Measurements from ENCODE around the gene MVP. TPM values are rescaled to one million over a fixed set of nuclear protein-coding genes. Genes with fewer than 3 reads are reported as not detected.

MVP gene
- total RNA-seq, 4 donors from 2014 or later = 40.3 to 77.5 (median 47.6) TPM

DNA sequence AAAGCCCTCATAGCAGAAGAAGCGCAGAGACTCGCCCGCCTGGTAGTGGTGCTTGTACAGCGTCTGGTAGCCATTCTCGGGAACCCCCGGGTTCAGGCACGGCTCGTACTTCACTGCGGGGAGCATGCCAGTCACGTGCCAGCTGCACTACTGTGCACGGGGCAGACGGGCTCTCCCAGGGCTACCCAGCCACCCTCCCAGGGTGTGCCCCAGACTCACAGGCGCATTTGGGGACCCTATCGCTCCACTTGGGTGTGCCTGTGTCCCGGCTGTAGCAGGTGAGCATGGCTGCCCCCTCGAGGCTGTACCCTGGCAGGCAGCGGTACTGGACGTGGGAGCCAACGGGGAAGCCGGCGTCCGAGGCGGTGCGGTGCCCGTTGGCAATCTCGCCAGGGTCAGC, 53.1 kb downstream of the MVP start:
- ATAC-seq (no peak), DNase-seq (no peak)
- in situ Hi-C loops (cut with MboI; ENCODE audit: low sequenced_read_pairs in 4 of 4) (no loop called here), intact Hi-C loops (cut with DNase I; ENCODE audit: low total_unique reads) (no loop called here)
- Histone ChIP-seq H3K36me3 (no peaks in the 10 kb centered on the region), H3K4me1 (no peaks in the 10 kb centered on the region), H3K9me3 (no peaks in the 10 kb centered on the region), H3K27me3 (peaks cover 25 to 30% (median 30%) of the 10 kb centered on the region in 3 donors), H3K27ac (no peak overlapping the region), H3K4me3 (no peak overlapping the region)
- no peak for TF ChIP-seq POLR2A (IDR thresholded peaks at IDR 0.05)
- TF ChIP-seq, protein P1, sequence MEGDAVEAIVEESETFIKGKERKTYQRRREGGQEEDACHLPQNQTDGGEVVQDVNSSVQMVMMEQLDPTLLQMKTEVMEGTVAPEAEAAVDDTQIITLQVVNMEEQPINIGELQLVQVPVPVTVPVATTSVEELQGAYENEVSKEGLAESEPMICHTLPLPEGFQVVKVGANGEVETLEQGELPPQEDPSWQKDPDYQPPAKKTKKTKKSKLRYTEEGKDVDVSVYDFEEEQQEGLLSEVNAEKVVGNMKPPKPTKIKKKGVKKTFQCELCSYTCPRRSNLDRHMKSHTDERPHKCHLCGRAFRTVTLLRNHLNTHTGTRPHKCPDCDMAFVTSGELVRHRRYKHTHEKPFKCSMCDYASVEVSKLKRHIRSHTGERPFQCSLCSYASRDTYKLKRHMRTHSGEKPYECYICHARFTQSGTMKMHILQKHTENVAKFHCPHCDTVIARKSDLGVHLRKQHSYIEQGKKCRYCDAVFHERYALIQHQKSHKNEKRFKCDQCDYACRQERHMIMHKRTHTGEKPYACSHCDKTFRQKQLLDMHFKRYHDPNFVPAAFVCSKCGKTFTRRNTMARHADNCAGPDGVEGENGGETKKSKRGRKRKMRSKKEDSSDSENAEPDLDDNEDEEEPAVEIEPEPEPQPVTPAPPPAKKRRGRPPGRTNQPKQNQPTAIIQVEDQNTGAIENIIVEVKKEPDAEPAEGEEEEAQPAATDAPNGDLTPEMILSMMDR (IDR thresholded peaks at IDR 0.05 in 4 of 5, conservative IDR thresholded peaks at IDR 0.05 in 1 of 5) = no peak

DNA sequence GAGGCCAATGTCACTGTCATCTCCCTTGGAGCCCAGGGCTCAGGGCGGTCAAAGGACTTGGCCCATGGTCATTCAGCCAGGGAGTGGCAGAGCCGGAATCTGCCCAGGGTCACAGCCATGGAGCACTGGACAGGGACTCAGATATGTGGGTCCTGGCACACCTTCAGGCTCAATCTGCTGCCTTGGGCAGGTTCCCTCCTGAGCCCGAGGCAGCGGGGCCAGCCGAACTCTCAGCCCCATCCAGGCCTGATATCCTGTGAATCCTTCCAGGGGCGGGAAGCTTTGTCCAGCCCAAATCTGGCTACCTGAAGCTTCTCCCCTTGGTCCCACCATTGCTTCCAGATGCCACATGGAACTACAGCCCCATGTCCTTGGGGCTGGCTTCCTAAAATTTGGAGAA, 54.9 kb downstream of the MVP start:
- Histone ChIP-seq H3K4me3 (no peak overlapping the region), H3K4me1 (no peaks in the 10 kb centered on the region), H3K9me3 (no peaks in the 10 kb centered on the region), H3K36me3 (no peaks in the 10 kb centered on the region), H3K27ac (no peak overlapping the region), H3K27me3 (peaks cover 30 to 47% (median 39%) of the 10 kb centered on the region in 3 donors)
- TF ChIP-seq POLR2A (IDR thresholded peaks at IDR 0.05) = no peak
- TF ChIP-seq, protein P1 (IDR thresholded peaks at IDR 0.05 in 4 of 5, conservative IDR thresholded peaks at IDR 0.05 in 1 of 5) = no peak
- ATAC-seq (no peak), DNase-seq (no peak)
- in situ Hi-C loops (cut with MboI; ENCODE audit: low sequenced_read_pairs in 4 of 4) (no loop called here), intact Hi-C loops (cut with DNase I; ENCODE audit: low total_unique reads) (no loop called here)

DNA sequence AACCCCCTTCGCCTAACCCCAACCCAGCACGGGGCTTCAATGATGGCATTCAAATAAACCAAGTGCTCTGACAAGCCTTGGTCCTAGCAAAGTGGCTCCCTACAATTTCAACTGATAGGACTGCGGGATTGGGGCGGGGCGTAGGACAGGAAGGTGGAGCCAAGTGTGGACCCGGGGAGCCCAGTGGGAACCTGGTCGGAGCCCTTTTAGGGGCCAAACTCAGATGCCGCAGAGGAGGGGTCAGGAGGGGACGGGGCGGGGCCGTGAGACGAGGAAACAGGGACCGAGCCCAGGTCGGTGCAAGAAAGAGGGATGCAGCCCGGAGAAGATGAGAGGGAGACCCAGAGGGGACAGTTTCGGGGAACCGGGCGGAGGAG, 55.9 kb downstream of the MVP start:
- no peak for ATAC-seq
- TF ChIP-seq, protein P1 (IDR thresholded peaks at IDR 0.05 in 4 of 5, conservative IDR thresholded peaks at IDR 0.05 in 1 of 5) = no peak
- no peak for TF ChIP-seq POLR2A (IDR thresholded peaks at IDR 0.05)
- Histone ChIP-seq H3K9me3 (no peaks in the 10 kb centered on the region), H3K27ac (no peak overlapping the region), H3K4me3 (no peak overlapping the region), H3K4me1 (no peaks in the 10 kb centered on the region), H3K36me3 (no peaks in the 10 kb centered on the region), H3K27me3 (peaks cover 30 to 47% (median 39%) of the 10 kb centered on the region in 3 donors)
- DNase-seq = no peak
- intact Hi-C loops (cut with DNase I; ENCODE audit: low total_unique reads) (no loop called here), in situ Hi-C loops (cut with MboI; ENCODE audit: low sequenced_read_pairs in 4 of 4) (no loop called here)

DNA sequence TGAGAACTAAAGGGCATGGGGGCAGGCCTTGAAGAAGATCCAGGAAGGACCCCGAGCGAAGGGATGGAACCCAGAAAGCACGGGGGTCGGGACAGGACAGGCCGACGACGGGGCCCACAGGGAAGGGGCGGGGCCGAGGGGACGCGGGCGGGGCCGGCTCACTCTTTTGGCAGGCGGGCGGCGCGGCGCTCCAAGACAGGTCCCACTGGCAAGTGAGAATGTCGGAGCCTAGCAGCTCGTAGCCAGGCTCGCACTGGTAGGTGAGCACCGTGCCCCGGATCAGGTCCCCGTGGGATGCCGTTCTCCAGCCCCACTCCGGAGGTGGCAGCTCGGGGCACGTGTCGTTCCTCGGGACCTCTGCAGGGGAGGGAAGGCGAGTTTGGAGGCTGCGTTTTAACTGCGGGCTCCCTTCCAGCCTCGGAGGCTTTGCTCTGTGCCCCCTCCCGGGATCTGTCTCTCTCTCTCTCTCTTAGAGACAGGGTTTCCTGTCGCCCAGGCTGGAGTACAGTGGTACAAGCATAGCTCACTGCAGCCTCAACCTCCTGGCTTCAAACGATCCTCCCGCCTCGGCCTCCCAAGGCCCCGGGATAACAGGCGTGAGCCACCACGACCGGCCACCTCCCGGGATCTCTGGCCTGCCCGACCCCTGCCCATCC, 56.5 kb downstream of the MVP start:
- no peak for ATAC-seq
- Histone ChIP-seq H3K27ac (no peak overlapping the region), H3K4me1 (no peaks in the 10 kb centered on the region), H3K36me3 (no peaks in the 10 kb centered on the region), H3K4me3 (no peak overlapping the region), H3K9me3 (no peaks in the 10 kb centered on the region), H3K27me3 (peaks cover 30 to 47% (median 39%) of the 10 kb centered on the region in 3 donors)
- no peak for TF ChIP-seq POLR2A (IDR thresholded peaks at IDR 0.05)
- TF ChIP-seq, protein P1 (IDR thresholded peaks at IDR 0.05 in 4 of 5, conservative IDR thresholded peaks at IDR 0.05 in 1 of 5) = no peak
- intact Hi-C loops (cut with DNase I; ENCODE audit: low total_unique reads) (no loop called here), in situ Hi-C loops (cut with MboI; ENCODE audit: low sequenced_read_pairs in 4 of 4) (no loop called here)
- no peak for DNase-seq
